Prostate gland (tissue), 2 donors: ENCODE results near the gene RELT. TPM values are rescaled to one million over a fixed set of nuclear protein-coding genes. Genes with fewer than 3 reads are reported as not detected.

Experiments used
- DNase-seq: peaks from one replicate; pipeline ENCODE4 v3.0.0-alpha.2; 2019; ENCODE audit warnings: low spot score
- H3K27ac ChIP-seq, 2 donors: fragments of 200-600 bp; sonication (generic); 2 replicates each; pipeline ENCODE4 v1.5.1; 2017 to 2019
- H3K27me3 ChIP-seq: fragments of 200-600 bp; sonication (generic); replicated peaks from 2 replicates; pipeline ENCODE4 v1.5.1; 2019; ENCODE audit not compliant: insufficient read depth
- H3K36me3 ChIP-seq, 2 donors: fragments of 200-600 bp; sonication (generic); 1 replicate in 1 of 2; 2 replicates in 1 of 2; pipeline versions ENCODE4 v1.5.1 to v1.8.1; 2017 to 2019
- H3K4me1 ChIP-seq: fragments of 200-600 bp; sonication (generic); replicated peaks from 2 replicates; pipeline ENCODE4 v1.5.1; 2019
- H3K4me3 ChIP-seq, 2 donors: fragments of 200-600 bp; sonication (generic); 2 replicates each; pipeline ENCODE4 v1.5.1; 2017 to 2019
- H3K9me3 ChIP-seq: fragments of 200-600 bp; sonication (generic); 2 replicates; pipeline ENCODE4 v1.5.1; 2017
- POLR2A ChIP-seq: fragments of 450-650 bp; IDR thresholded peaks from one replicate; pipeline ENCODE4 v1.6.1; 2016; ENCODE audit warnings: antibody characterized with exemption, mild to moderate bottlenecking
- POLR2AphosphoS5 ChIP-seq: sonication (generic); formaldehyde crosslinking; IDR thresholded peaks from one replicate; pipeline ENCODE4 v1.6.1; 2017; ENCODE audit warnings: antibody characterized with exemption
- WGBS: methylation state at CpG from one replicate; pipeline ENCODE4 v1.1.5; 2018; 5-methylcytosine and 5-hydroxymethylcytosine counted together
- intact Hi-C: fragments of 100-400 bp; cut with DNase I; formaldehyde crosslinking; loops from one replicate; pipeline ENCODE4 v1.14.2; 2022
- total RNA-seq, 2 donors: library from RNA; depleted of rRNA; stranded (reverse); fragments of >200 nt; gene quantifications; one replicate each; pipeline ENCODE4 v1.1.0, GENCODE V29; 2016
- TF ChIP-seq, protein P1 (sequence below), 4 experiments: fragments of 200-600 bp in 2 of 4; fragments of 450-650 bp in 2 of 4; sonication (generic) in 2 of 4; IDR thresholded peaks; 1 replicate in 3 of 4; 2 replicates in 1 of 4; pipeline ENCODE4 v1.5.1; 2016 to 2019; ENCODE audit warnings: antibody characterized with exemption in 4 of 4, mild to moderate bottlenecking in 2 of 4, moderate library complexity in 2 of 4

RELT gene
- total RNA-seq, 2 donors from 2014 or later: 0.96 to 10.3 TPM

DNA sequence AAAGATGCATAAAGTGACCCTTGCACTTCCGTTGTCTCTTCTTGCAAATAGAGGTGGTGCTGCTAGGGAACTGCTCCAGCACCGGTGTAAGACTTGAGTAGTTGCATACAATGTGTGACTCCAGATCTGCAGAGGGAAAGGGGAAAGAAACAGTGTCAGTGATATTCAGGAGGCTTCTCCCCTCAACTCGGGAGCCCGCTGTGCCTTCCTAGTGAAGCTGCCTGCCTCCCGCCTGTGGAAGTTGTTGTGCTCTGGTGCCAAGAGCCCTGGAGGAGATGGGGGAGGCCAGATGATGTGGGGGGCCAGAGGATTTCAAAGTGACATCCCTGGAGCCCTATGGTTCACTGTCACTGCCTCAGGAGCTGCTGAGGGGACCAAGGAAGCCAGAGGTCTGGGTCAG, 30.4 kb downstream of the RELT start:
- TF ChIP-seq, protein P1, sequence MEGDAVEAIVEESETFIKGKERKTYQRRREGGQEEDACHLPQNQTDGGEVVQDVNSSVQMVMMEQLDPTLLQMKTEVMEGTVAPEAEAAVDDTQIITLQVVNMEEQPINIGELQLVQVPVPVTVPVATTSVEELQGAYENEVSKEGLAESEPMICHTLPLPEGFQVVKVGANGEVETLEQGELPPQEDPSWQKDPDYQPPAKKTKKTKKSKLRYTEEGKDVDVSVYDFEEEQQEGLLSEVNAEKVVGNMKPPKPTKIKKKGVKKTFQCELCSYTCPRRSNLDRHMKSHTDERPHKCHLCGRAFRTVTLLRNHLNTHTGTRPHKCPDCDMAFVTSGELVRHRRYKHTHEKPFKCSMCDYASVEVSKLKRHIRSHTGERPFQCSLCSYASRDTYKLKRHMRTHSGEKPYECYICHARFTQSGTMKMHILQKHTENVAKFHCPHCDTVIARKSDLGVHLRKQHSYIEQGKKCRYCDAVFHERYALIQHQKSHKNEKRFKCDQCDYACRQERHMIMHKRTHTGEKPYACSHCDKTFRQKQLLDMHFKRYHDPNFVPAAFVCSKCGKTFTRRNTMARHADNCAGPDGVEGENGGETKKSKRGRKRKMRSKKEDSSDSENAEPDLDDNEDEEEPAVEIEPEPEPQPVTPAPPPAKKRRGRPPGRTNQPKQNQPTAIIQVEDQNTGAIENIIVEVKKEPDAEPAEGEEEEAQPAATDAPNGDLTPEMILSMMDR (IDR thresholded peaks at IDR 0.05): no peak
- TF ChIP-seq POLR2AphosphoS5 (no peak), POLR2A (no peak)
- Histone ChIP-seq H3K36me3 (no peaks in the 10 kb centered on the region), H3K4me3 (no peak overlapping the region), H3K4me1 (no peaks in the 10 kb centered on the region), H3K27me3 (no peaks in the 10 kb centered on the region), H3K27ac (no peak overlapping the region), H3K9me3 (no peaks in the 10 kb centered on the region)
- intact Hi-C loops: loop anchor here (10.0 kb wide), 1 partner anchor 218 kb away; no protein-coding TSS in a partner anchor
- DNase-seq: no peak
- WGBS: 83% methylated on average over 5 of the region's 5 CpGs

DNA sequence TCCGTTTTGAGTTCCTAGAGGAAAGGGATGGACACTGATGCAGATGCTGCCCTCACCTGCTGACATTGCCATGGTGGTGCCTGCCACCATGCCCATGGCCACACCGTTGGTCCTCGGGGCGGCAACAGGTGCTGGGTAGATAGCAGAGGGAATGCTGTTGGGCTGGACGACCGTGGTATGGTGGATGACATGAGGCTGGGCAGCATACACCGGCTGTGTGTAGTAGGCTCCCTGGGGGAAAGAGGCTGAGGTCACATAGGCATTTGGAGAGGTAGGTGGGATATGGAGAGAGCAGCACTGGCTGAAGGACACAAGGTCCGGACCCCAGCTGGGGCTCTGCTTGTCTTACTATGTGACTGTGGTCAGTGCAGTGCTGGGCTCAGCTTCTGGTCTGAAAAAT, 33.2 kb downstream of the RELT start:
- Histone ChIP-seq H3K27me3 (no peaks in the 10 kb centered on the region), H3K9me3 (no peaks in the 10 kb centered on the region), H3K4me1 (no peaks in the 10 kb centered on the region), H3K27ac (no peak overlapping the region), H3K4me3 (no peak overlapping the region), H3K36me3 (no peaks in the 10 kb centered on the region)
- no peak for DNase-seq
- TF ChIP-seq POLR2AphosphoS5 (no peak), POLR2A (no peak)
- TF ChIP-seq, protein P1 (IDR thresholded peaks at IDR 0.05): no peak
- WGBS: 94% methylated on average over 8 of the region's 8 CpGs
- intact Hi-C loops: loop anchor here (10.0 kb wide), 1 partner anchor 215 kb away; no protein-coding TSS in a partner anchor

DNA sequence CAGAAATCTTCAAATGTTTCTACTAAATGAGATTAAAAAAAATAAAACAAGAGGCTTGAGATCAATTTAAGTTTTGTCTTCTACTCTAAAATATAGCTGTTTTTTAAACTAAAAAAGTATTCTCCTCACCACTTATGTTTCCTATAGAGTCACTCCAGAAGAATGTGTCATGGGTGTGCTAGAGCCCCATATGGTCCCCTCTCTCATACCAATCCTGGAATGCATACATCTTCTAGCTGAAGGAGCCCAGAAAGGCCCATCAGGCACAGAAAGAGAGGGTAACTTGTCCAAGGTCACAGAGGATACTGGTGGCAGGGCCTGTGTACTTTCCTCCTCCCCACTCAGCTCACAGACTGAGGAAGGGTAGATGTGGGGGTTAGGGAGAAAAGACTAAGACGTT, 34.4 kb downstream of the RELT start:
- WGBS: 86% methylated on average over 1 of the region's 1 CpG
- Histone ChIP-seq H3K27ac (no peak overlapping the region), H3K27me3 (no peaks in the 10 kb centered on the region), H3K4me3 (no peak overlapping the region), H3K36me3 (no peaks in the 10 kb centered on the region), H3K9me3 (no peaks in the 10 kb centered on the region), H3K4me1 (no peaks in the 10 kb centered on the region)
- DNase-seq: no peak
- intact Hi-C loops: no loop called here
- TF ChIP-seq POLR2AphosphoS5 (no peak), POLR2A (no peak)
- TF ChIP-seq, protein P1 (IDR thresholded peaks at IDR 0.05): no peak

DNA sequence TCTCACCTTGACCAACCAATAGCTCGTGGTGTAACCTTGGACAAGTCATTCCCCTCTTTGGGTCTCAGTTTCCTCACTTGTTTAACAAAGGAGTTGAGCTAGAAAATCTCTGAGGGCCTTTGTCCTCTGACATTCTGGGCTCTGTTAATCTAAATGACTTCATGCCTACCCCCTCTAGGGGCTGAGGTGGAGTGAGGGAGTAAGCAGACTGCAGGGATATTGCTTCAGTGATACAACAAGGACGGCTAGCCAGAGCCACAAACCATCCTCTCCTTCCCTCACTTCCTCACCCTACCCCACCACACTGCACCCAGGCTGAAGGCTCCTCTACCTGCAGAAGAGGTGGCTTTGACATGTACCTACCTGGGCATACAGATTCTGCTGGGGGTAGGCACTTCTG, 34.8 kb downstream of the RELT start:
- WGBS: 79% methylated on average over 2 of the region's 2 CpGs

GRCh38 chr11:73412308-73412707, 36.1 kb downstream of the RELT start:
- intact Hi-C loops: no loop called here
- 62% methylated on average over 3 of the region's 3 CpGs for WGBS
- TF ChIP-seq POLR2AphosphoS5 (no peak), POLR2A (no peak)
- TF ChIP-seq, protein P1 (IDR thresholded peaks at IDR 0.05): no peak

More for the DNA sequence above, 34.8 kb downstream of the RELT start:
- intact Hi-C loops: no loop called here
- Histone ChIP-seq H3K36me3 (no peaks in the 10 kb centered on the region), H3K27ac (no peak overlapping the region), H3K9me3 (no peaks in the 10 kb centered on the region), H3K27me3 (no peaks in the 10 kb centered on the region), H3K4me1 (no peaks in the 10 kb centered on the region), H3K4me3 (no peak overlapping the region)
- DNase-seq: no peak
- no peak for TF ChIP-seq POLR2A
- TF ChIP-seq, protein P1 (IDR thresholded peaks at IDR 0.05): no peak
- TF ChIP-seq POLR2AphosphoS5: no peak

More at GRCh38 chr11:73412308-73412707, 36.1 kb downstream of the RELT start:
- Histone ChIP-seq H3K36me3 (no peaks in the 10 kb centered on the region), H3K27me3 (no peaks in the 10 kb centered on the region), H3K27ac (no peak overlapping the region), H3K9me3 (no peaks in the 10 kb centered on the region), H3K4me1 (no peaks in the 10 kb centered on the region), H3K4me3 (no peak overlapping the region)
- DNase-seq: no peak
